Stimulated activated CD4-positive, alpha-beta T cell treated with anti-CD3 and anti-CD28 coated beads, Interleukin-12 subunit alpha, Interleukin-12 subunit beta, amount 100 ng/mL, for 24 hours (primary cell): Measurements from ENCODE around the gene EFCAB14.
"Not testable (repeated sequence)": the region's sequence is repeated elsewhere in the genome, so short reads cannot be mapped to it uniquely, and the experiment has no call there.

ENCODE experiments used
- DNase-seq, 2 experiments: peaks; one replicate each; pipeline ENCODE4 v3.0.0-alpha.2; 2020; ENCODE audit warnings: low read depth in 2 of 2

EFCAB14 gene

GRCh38 chr1:46653405-46653958 lies 65.4 kb downstream of the EFCAB14 start:
- no peak for DNase-seq

GRCh38 chr1:46652321-46653100 lies 66.4 kb downstream of the EFCAB14 start:
- no peak for DNase-seq

- DNase-seq: not testable (repeated sequence)
Observed at GRCh38 chr1:46651152-46651551, 67.8 kb downstream of the EFCAB14 start.

GRCh38 chr1:46650491-46650890 lies 68.4 kb downstream of the EFCAB14 start:
- no peak for DNase-seq

- no peak for DNase-seq
Observed at GRCh38 chr1:46649764-46650163, 69.2 kb downstream of the EFCAB14 start.

- DNase-seq: no peak
Observed at GRCh38 chr1:46647611-46648010, 71.3 kb downstream of the EFCAB14 start.

- no peak for DNase-seq
Observed at GRCh38 chr1:46646844-46647243, 72.1 kb downstream of the EFCAB14 start.

GRCh38 chr1:46646331-46646730 lies 72.6 kb downstream of the EFCAB14 start:
- DNase-seq: no peak

- no peak for DNase-seq
Observed at GRCh38 chr1:46645815-46646214, 73.1 kb downstream of the EFCAB14 start.

- no peak for DNase-seq
Observed at GRCh38 chr1:46643368-46643775, 75.5 kb downstream of the EFCAB14 start.

- DNase-seq: no peak
Observed at GRCh38 chr1:46642115-46642680, 76.7 kb downstream of the EFCAB14 start.

GRCh38 chr1:46639547-46639946 lies 79.4 kb downstream of the EFCAB14 start:
- DNase-seq: no peak

GRCh38 chr1:46638921-46639320 lies 80.0 kb downstream of the EFCAB14 start:
- DNase-seq: no peak

GRCh38 chr1:46637444-46638083 lies 81.3 kb downstream of the EFCAB14 start:
- no peak for DNase-seq

GRCh38 chr1:46635205-46635604 lies 83.7 kb downstream of the EFCAB14 start:
- no peak for DNase-seq

- no peak for DNase-seq
Observed at GRCh38 chr1:46630719-46631118, 88.2 kb downstream of the EFCAB14 start.
